H1 (cell line): ENCODE results near the gene AMPD1. TPM values are rescaled to one million over a fixed set of nuclear protein-coding genes. Genes with fewer than 3 reads are reported as not detected.

Experiments used
- CTBP2 ChIP-seq: IDR thresholded peaks from 2 replicates; pipeline ENCODE4 v1.7.0; 2011; ENCODE audit warnings: borderline replicate concordance, mild to moderate bottlenecking, moderate library complexity, mixed read lengths, low read length; ENCODE audit not compliant: insufficient read depth, insufficient read length
- KDM4A ChIP-seq: IDR thresholded peaks from one replicate; pipeline ENCODE4 v1.7.1; 2012; ENCODE audit warnings: low read depth, mild to moderate bottlenecking, moderate library complexity, low read length, inconsistent platforms; ENCODE audit not compliant: severe bottlenecking
- SIN3A ChIP-seq, 2 experiments: IDR thresholded peaks in 1 of 2; conservative IDR thresholded peaks in 1 of 2; 2 replicates each; pipeline ENCODE4 v1.6.1; 2011 to 2012; ENCODE audit warnings: low read length in 2 of 2, improper control_type of control experiment in 1 of 2, low read depth in 1 of 2, mild to moderate bottlenecking in 1 of 2
- SP1 ChIP-seq: IDR thresholded peaks from 2 replicates; pipeline ENCODE4 v1.6.1; 2011; ENCODE audit warnings: low read depth, low read length
- TAF1 ChIP-seq: IDR thresholded peaks from 2 replicates; pipeline ENCODE4 v1.6.1; 2011; ENCODE audit warnings: mild to moderate bottlenecking, low read depth, low read length
- polyA plus RNA-seq, 7 experiments: library from polyadenylated mRNA; depleted of rRNA in 3 of 7; stranded (reverse) in 5 of 7; unstranded in 2 of 7; fragments of >200 nt in 5 of 7; fragments of 200-250 nt in 2 of 7; gene quantifications; 1 replicate in 5 of 7; 2 replicates in 1 of 7; 4 replicates in 1 of 7; pipeline versions ENCODE4 v1.2.1 to v1.2.3, GENCODE V29; 2011 to 2013; ENCODE audit warnings: missing spikeins in 2 of 7, mixed read lengths in 2 of 7
- total RNA-seq: library from RNA; stranded (reverse); fragmentation: NEBNext Ultra II Directional; extraction: Animal tissue kit (Norgen Biotek cat#: 25700); gene quantifications from 2 replicates; pipeline ENCODE4 v1.2.1, GENCODE V29; 2021
- TF ChIP-seq, protein P1 (sequence below): fragments of 300-600 bp; sonication (generic); IDR thresholded peaks from 2 replicates; pipeline ENCODE4 v1.7.1; 2012; ENCODE audit warnings: low read length, moderate library complexity, mild to moderate bottlenecking, inconsistent platforms; ENCODE audit not compliant: insufficient replicate concordance

The AMPD1 gene
- total and polyA plus RNA-seq, 2 of the 8 experiments (the other 6 are each of a cell fraction or from before 2014, with no cell fraction given): not detected

- TF ChIP-seq, protein P1, sequence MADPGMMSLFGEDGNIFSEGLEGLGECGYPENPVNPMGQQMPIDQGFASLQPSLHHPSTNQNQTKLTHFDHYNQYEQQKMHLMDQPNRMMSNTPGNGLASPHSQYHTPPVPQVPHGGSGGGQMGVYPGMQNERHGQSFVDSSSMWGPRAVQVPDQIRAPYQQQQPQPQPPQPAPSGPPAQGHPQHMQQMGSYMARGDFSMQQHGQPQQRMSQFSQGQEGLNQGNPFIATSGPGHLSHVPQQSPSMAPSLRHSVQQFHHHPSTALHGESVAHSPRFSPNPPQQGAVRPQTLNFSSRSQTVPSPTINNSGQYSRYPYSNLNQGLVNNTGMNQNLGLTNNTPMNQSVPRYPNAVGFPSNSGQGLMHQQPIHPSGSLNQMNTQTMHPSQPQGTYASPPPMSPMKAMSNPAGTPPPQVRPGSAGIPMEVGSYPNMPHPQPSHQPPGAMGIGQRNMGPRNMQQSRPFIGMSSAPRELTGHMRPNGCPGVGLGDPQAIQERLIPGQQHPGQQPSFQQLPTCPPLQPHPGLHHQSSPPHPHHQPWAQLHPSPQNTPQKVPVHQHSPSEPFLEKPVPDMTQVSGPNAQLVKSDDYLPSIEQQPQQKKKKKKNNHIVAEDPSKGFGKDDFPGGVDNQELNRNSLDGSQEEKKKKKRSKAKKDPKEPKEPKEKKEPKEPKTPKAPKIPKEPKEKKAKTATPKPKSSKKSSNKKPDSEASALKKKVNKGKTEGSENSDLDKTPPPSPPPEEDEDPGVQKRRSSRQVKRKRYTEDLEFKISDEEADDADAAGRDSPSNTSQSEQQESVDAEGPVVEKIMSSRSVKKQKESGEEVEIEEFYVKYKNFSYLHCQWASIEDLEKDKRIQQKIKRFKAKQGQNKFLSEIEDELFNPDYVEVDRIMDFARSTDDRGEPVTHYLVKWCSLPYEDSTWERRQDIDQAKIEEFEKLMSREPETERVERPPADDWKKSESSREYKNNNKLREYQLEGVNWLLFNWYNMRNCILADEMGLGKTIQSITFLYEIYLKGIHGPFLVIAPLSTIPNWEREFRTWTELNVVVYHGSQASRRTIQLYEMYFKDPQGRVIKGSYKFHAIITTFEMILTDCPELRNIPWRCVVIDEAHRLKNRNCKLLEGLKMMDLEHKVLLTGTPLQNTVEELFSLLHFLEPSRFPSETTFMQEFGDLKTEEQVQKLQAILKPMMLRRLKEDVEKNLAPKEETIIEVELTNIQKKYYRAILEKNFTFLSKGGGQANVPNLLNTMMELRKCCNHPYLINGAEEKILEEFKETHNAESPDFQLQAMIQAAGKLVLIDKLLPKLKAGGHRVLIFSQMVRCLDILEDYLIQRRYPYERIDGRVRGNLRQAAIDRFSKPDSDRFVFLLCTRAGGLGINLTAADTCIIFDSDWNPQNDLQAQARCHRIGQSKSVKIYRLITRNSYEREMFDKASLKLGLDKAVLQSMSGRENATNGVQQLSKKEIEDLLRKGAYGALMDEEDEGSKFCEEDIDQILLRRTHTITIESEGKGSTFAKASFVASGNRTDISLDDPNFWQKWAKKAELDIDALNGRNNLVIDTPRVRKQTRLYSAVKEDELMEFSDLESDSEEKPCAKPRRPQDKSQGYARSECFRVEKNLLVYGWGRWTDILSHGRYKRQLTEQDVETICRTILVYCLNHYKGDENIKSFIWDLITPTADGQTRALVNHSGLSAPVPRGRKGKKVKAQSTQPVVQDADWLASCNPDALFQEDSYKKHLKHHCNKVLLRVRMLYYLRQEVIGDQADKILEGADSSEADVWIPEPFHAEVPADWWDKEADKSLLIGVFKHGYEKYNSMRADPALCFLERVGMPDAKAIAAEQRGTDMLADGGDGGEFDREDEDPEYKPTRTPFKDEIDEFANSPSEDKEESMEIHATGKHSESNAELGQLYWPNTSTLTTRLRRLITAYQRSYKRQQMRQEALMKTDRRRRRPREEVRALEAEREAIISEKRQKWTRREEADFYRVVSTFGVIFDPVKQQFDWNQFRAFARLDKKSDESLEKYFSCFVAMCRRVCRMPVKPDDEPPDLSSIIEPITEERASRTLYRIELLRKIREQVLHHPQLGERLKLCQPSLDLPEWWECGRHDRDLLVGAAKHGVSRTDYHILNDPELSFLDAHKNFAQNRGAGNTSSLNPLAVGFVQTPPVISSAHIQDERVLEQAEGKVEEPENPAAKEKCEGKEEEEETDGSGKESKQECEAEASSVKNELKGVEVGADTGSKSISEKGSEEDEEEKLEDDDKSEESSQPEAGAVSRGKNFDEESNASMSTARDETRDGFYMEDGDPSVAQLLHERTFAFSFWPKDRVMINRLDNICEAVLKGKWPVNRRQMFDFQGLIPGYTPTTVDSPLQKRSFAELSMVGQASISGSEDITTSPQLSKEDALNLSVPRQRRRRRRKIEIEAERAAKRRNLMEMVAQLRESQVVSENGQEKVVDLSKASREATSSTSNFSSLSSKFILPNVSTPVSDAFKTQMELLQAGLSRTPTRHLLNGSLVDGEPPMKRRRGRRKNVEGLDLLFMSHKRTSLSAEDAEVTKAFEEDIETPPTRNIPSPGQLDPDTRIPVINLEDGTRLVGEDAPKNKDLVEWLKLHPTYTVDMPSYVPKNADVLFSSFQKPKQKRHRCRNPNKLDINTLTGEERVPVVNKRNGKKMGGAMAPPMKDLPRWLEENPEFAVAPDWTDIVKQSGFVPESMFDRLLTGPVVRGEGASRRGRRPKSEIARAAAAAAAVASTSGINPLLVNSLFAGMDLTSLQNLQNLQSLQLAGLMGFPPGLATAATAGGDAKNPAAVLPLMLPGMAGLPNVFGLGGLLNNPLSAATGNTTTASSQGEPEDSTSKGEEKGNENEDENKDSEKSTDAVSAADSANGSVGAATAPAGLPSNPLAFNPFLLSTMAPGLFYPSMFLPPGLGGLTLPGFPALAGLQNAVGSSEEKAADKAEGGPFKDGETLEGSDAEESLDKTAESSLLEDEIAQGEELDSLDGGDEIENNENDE: no peak
- TF ChIP-seq CTBP2 (no peak), SIN3A (conservative IDR thresholded peaks at IDR 0.05 in 1 of 2, IDR thresholded peaks at IDR 0.05 in 1 of 2; ENCODE audit: low read depth in 1 of 2, low read length in 2 of 2) (no peak), SP1 (peak; percentile 70), TAF1 (peak; percentile 86), KDM4A (peak; percentile 47)
These were observed 25.0 kb downstream of the AMPD1 start (continued) for GRCh38 chr1:114670083-114671010.
